HG03066 (cell line): ENCODE data around the gene PRDM2.
A peak's percentile ranks its signal among the peaks of the same experiment; 100 is the strongest.

Experiments used
- ATAC-seq: cut with Tn5 transposase; IDR thresholded peaks from one replicate; pipeline ENCODE4 v1.9.1; 2021; ENCODE audit warnings: low read depth; ENCODE audit not compliant: unreplicated experiment

PRDM2 gene

GRCh38 chr1:13732971-13733667 is 33.1 kb downstream of the PRDM2 start:
- ATAC-seq, result no peak

- no peak for ATAC-seq
Observed at GRCh38 chr1:13733711-13734110, 33.7 kb downstream of the PRDM2 start.

- ATAC-seq, result no peak
Observed at GRCh38 chr1:13735168-13735930, 35.4 kb downstream of the PRDM2 start.

- no peak for ATAC-seq
Observed at GRCh38 chr1:13737398-13737797, 37.4 kb downstream of the PRDM2 start.

GRCh38 chr1:13746342-13746741 is 46.4 kb downstream of the PRDM2 start:
- no peak for ATAC-seq

GRCh38 chr1:13748610-13749505 is 48.9 kb downstream of the PRDM2 start:
- peak; percentile 69 for ATAC-seq

- peak; percentile 4 for ATAC-seq
Observed at GRCh38 chr1:13749543-13750341, 49.8 kb downstream of the PRDM2 start.

GRCh38 chr1:13751458-13751871 is 51.5 kb downstream of the PRDM2 start:
- peak; percentile 34 for ATAC-seq

- no peak for ATAC-seq
Observed at GRCh38 chr1:13751985-13752384, 52.0 kb downstream of the PRDM2 start.

- ATAC-seq, result no peak
Observed at GRCh38 chr1:13752852-13753251, 52.9 kb downstream of the PRDM2 start.

GRCh38 chr1:13753636-13754402 is 53.8 kb downstream of the PRDM2 start:
- peak; percentile 36 for ATAC-seq

- no peak for ATAC-seq
Observed at GRCh38 chr1:13754510-13755103, 54.6 kb downstream of the PRDM2 start.

GRCh38 chr1:13756557-13757315 is 56.7 kb downstream of the PRDM2 start:
- no peak for ATAC-seq

GRCh38 chr1:13757693-13758092 is 57.7 kb downstream of the PRDM2 start:
- ATAC-seq, result no peak

GRCh38 chr1:13759072-13759471 is 59.1 kb downstream of the PRDM2 start:
- no peak for ATAC-seq

GRCh38 chr1:13760340-13760739 is 60.4 kb downstream of the PRDM2 start:
- no peak for ATAC-seq

GRCh38 chr1:13760921-13761320 is 60.9 kb downstream of the PRDM2 start:
- ATAC-seq, result no peak

- ATAC-seq, result no peak
Observed at GRCh38 chr1:13761883-13762282, 61.9 kb downstream of the PRDM2 start.
